Heart right ventricle (tissue), 16 donors: ENCODE results near the gene MYO5B. TPM values are rescaled to one million over a fixed set of nuclear protein-coding genes. Genes with fewer than 3 reads are reported as not detected.

Source experiments
- ATAC-seq, 8 donors: fragments of 200-7000 bp; cut with Tn5 transposase; one replicate each; pipeline ENCODE4 v1.9.1; 2020; ENCODE audit warnings: mild to moderate bottlenecking in 8 of 8, moderate library complexity in 8 of 8, moderate number of reproducible peaks in 1 of 8
- DNase-seq, 2 donors: peaks; one replicate each; pipeline ENCODE4 v3.0.0-alpha.2; 2020
- H3K27ac ChIP-seq, 10 donors: fragments of 200-600 bp; sonication (generic) in 2 of 10; one replicate each; pipeline versions ENCODE4 v1.5.0 to v1.8.0; 2020 to 2022; ENCODE audit warnings: mild to moderate bottlenecking in 3 of 10
- H3K27me3 ChIP-seq, 7 donors: fragments of 200-600 bp; one replicate each; pipeline ENCODE4 v1.8.0; 2021 to 2022; ENCODE audit warnings: mild to moderate bottlenecking in 2 of 7
- H3K36me3 ChIP-seq, 9 donors: fragments of 200-600 bp; sonication (generic) in 1 of 9; one replicate each; pipeline versions ENCODE4 v1.5.0 to v1.8.0; 2020 to 2022; ENCODE audit warnings: mild to moderate bottlenecking in 2 of 9
- H3K4me1 ChIP-seq, 9 donors: fragments of 200-600 bp; sonication (generic) in 1 of 9; one replicate each; pipeline versions ENCODE4 v1.5.0 to v1.8.0; 2020 to 2022; ENCODE audit warnings: mild to moderate bottlenecking in 4 of 9
- H3K4me3 ChIP-seq, 10 donors: fragments of 200-600 bp; sonication (generic) in 2 of 10; one replicate each; pipeline versions ENCODE4 v1.5.0 to v1.8.0; 2020 to 2022; ENCODE audit warnings: mild to moderate bottlenecking in 7 of 10, moderate library complexity in 2 of 10
- H3K9me3 ChIP-seq, 11 donors: fragments of 200-600 bp in 10 of 11; sonication (generic) in 2 of 11; one replicate each; pipeline versions ENCODE4 v1.5.0 to v1.8.0; 2013 to 2022; ENCODE audit warnings: mild to moderate bottlenecking in 2 of 11, control low read depth in 1 of 11, moderate library complexity in 1 of 11
- CTCF ChIP-seq, 9 donors: fragments of 200-600 bp; sonication (generic) in 2 of 9; IDR thresholded peaks; one replicate each; pipeline versions ENCODE4 v1.5.0 to v1.8.0; 2021 to 2022; ENCODE audit warnings: antibody characterized with exemption in 9 of 9, mild to moderate bottlenecking in 5 of 9, moderate library complexity in 1 of 9
- WGBS, 2 donors: extraction: QIAGEN DNeasy Blood & Tissue Kit; methylation state at CpG; one replicate each; pipeline ENCODE4 v1.1.7; 2013; ENCODE audit warnings: inconsistent platforms in 1 of 2; 5-methylcytosine and 5-hydroxymethylcytosine counted together
- intact Hi-C, 10 donors: fragments of 100-400 bp; cut with DNase I; formaldehyde crosslinking; loops; one replicate each; pipeline versions ENCODE4 v1.11.1 to v1.14.2; 2022
- polyA plus RNA-seq, 2 donors: library from polyadenylated mRNA; stranded (reverse); fragments of 200-250 nt; gene quantifications; one replicate each; pipeline ENCODE4 v1.2.3, GENCODE V29; 2013
- total RNA-seq, 10 donors: library from RNA; stranded (reverse); fragmentation: NEBNext Ultra II Directional in 3 of 10; extraction: Animal tissue kit (Norgen Biotek cat#: 25700) in 3 of 10; gene quantifications; one replicate each; pipeline versions ENCODE4 v1.2.1 to v1.2.4, GENCODE V29; 2021 to 2023
- donor health status: Arrhythmogenic right ventricular cardiomyopathy.
- donor health status: ischemic (EF 13 %, LVEDD 7.1; RV severe dilation, severe dysfunction).
- donor health status: healthy with polysubstance abuse.
- donor health status: DM: no; HTN: yes; CAD: no.
- donor health status: DM: no; HTN: no; CAD: no.
- donor health status: ischemic (EF 25% LVEDD 6.9; RV normal size, moderate dysfunction).
- donor health status: ischemic (EF 25% LVEDD 5.7; RV mildly dilated, moderate dysfunction).
- donor health status: healthy.
- donor health status: DM: yes; HTN: yes; CAD: no.
- donor health status: Ischemic cardiomyopathy.
- donor health status: ischemic (EF 35%, LVEDD 5.7; RV mildly dilated, moderate dysfunction).
- donor health status: nonischemic (EF 11% LVEDD 7.7; RV severe dilation, severe dysfunction).
- donor health status: DM: yes; HTN: yes; CAD: no.
- donor health status: PGD.
- donor health status: ischemic (EF 29% LVEDD 5.4; RV normal size, mild dysfunction).
- donor health status: nonischemic (EF 23%, LVEDD 6.1; RV moderate dilation, normal function).

The MYO5B gene
- total and polyA plus RNA-seq, 12 donors, result 0.20 to 3.7 (median 0.93) TPM

- Histone ChIP-seq H3K36me3 (no peaks in the 10 kb centered on the region), H3K9me3 (no peaks in the 10 kb centered on the region), H3K27ac (peak overlapping the region in 1 of 10 donors; percentile 0), H3K4me3 (no peak overlapping the region), H3K27me3 (peaks cover 0 to 6% (median 0%) of the 10 kb centered on the region in 7 donors), H3K4me1 (peaks cover 0 to 17% (median 10%) of the 10 kb centered on the region in 9 donors)
- TF ChIP-seq CTCF (IDR thresholded peaks at IDR 0.05), result no peak
- ATAC-seq (peak in 6 of 8 donors; percentile 36 to 68 (median 64)), DNase-seq (peak in 1 of 2 donors; percentile 20)
- intact Hi-C loops, result no loop called here
- WGBS, 2 donors, result 66 to 80% methylated on average over 5 of the region's 5 CpGs
Observed at GRCh38 chr18:49988101-49988500, 206.8 kb downstream of the MYO5B start.

GRCh38 chr18:49985236-49985635, 209.7 kb downstream of the MYO5B start:
- WGBS, 2 donors, result 73 to 90% methylated on average over 3 of the region's 3 CpGs
- no peak overlapping the region for H3K27ac ChIP-seq
- H3K36me3 ChIP-seq, result no peaks in the 10 kb centered on the region
- no peak for TF ChIP-seq CTCF (IDR thresholded peaks at IDR 0.05)
- H3K9me3 ChIP-seq, result no peaks in the 10 kb centered on the region
- DNase-seq (no peak), ATAC-seq (no peak)
- intact Hi-C loops, result no loop called here
- H3K4me3 ChIP-seq, result no peak overlapping the region
- peaks cover 0 to 21% (median 10%) of the 10 kb centered on the region in 9 donors for H3K4me1 ChIP-seq
- peaks cover 0 to 5% (median 0%) of the 10 kb centered on the region in 7 donors for H3K27me3 ChIP-seq

- Histone ChIP-seq H3K9me3 (no peaks in the 10 kb centered on the region), H3K27ac (no peak overlapping the region), H3K4me1 (peaks cover 0 to 10% (median 0%) of the 10 kb centered on the region in 9 donors), H3K4me3 (no peak overlapping the region), H3K36me3 (no peaks in the 10 kb centered on the region), H3K27me3 (peaks cover 0 to 9% (median 0%) of the 10 kb centered on the region in 7 donors)
- DNase-seq (no peak), ATAC-seq (peak in 1 of 8 donors; percentile 25)
- WGBS, 2 donors, result 57 to 59% methylated on average over 4 of the region's 4 CpGs
- intact Hi-C loops, result no loop called here
- no peak for TF ChIP-seq CTCF (IDR thresholded peaks at IDR 0.05)
Observed at GRCh38 chr18:49980896-49981295, 214.1 kb downstream of the MYO5B start.

- intact Hi-C loops, result loop anchor here in 1 of 10 donors (10.0 kb wide), 2 partner anchors 48 to 62 kb away; no protein-coding TSS in a partner anchor
- Histone ChIP-seq H3K27ac (no peak overlapping the region), H3K36me3 (no peaks in the 10 kb centered on the region), H3K4me3 (no peak overlapping the region), H3K4me1 (peaks cover 0 to 10% (median 0%) of the 10 kb centered on the region in 9 donors), H3K9me3 (no peaks in the 10 kb centered on the region), H3K27me3 (peaks cover 0 to 4% (median 0%) of the 10 kb centered on the region in 7 donors)
- 62 to 72% methylated on average over 15 of the region's 15 CpGs for WGBS, 2 donors
- no peak for TF ChIP-seq CTCF (IDR thresholded peaks at IDR 0.05)
- peak in 1 of 8 donors; percentile 20 for ATAC-seq
- no peak for DNase-seq
Observed at GRCh38 chr18:49976795-49977560, 218.0 kb downstream of the MYO5B start.
